HG03060 (cell line): Measurements from ENCODE around the gene PPP1R13L.
A peak's percentile ranks its signal among the peaks of the same experiment; 100 is the strongest.
"Not testable (repeated sequence)": the region's sequence is repeated elsewhere in the genome, so short reads cannot be mapped to it uniquely, and the experiment has no call there.

Source experiments
- ATAC-seq: cut with Tn5 transposase; IDR thresholded peaks from one replicate; pipeline ENCODE4 v1.9.1; 2021; ENCODE audit warnings: low read depth, moderate number of reproducible peaks; ENCODE audit not compliant: unreplicated experiment

The PPP1R13L gene

GRCh38 chr19:45437328-45437727 is 32.5 kb upstream of the PPP1R13L start:
- no peak for ATAC-seq

- not testable (repeated sequence) for ATAC-seq
These were observed 27.7 kb upstream of the PPP1R13L start for GRCh38 chr19:45432543-45432942.

- not testable (repeated sequence) for ATAC-seq
These were observed 26.1 kb upstream of the PPP1R13L start for GRCh38 chr19:45431008-45431407.

- not testable (repeated sequence) for ATAC-seq
These were observed 25.0 kb upstream of the PPP1R13L start for GRCh38 chr19:45429896-45430295.

- ATAC-seq, result no peak
These were observed 23.7 kb upstream of the PPP1R13L start for GRCh38 chr19:45428384-45429231.

GRCh38 chr19:45424191-45425058 is 19.6 kb upstream of the PPP1R13L start:
- ATAC-seq, result no peak

- ATAC-seq, result peak; percentile 50
These were observed 18.8 kb upstream of the PPP1R13L start, which contains the start of gene ERCC1 for GRCh38 chr19:45423589-45424190. Gene ERCC1, minus strand, starts transcription at chr19:45423917. Its CDS starts 543 bp downstream, at chr19:45423374.

- no peak for ATAC-seq
These were observed 18.2 kb upstream of the PPP1R13L start for GRCh38 chr19:45423033-45423588.

- no peak for ATAC-seq
These were observed 17.2 kb upstream of the PPP1R13L start for GRCh38 chr19:45421947-45422498.

GRCh38 chr19:45420871-45421270 is 16.0 kb upstream of the PPP1R13L start:
- ATAC-seq, result no peak

GRCh38 chr19:45420356-45420755 is 15.5 kb upstream of the PPP1R13L start:
- no peak for ATAC-seq

- ATAC-seq, result no peak
These were observed 15.0 kb upstream of the PPP1R13L start for GRCh38 chr19:45419895-45420294.

GRCh38 chr19:45419396-45419795 is 14.5 kb upstream of the PPP1R13L start:
- ATAC-seq, result no peak

GRCh38 chr19:45418802-45419201 is 13.9 kb upstream of the PPP1R13L start:
- no peak for ATAC-seq

- ATAC-seq, result no peak
These were observed 12.3 kb upstream of the PPP1R13L start for GRCh38 chr19:45417151-45417550.

- ATAC-seq, result no peak
These were observed 9.6 kb upstream of the PPP1R13L start for GRCh38 chr19:45414468-45414867.

GRCh38 chr19:45413497-45413896 is 8.6 kb upstream of the PPP1R13L start:
- no peak for ATAC-seq

GRCh38 chr19:45410330-45410729 is 5.5 kb upstream of the PPP1R13L start:
- not testable (repeated sequence) for ATAC-seq

- no peak for ATAC-seq
These were observed 4.7 kb upstream of the PPP1R13L start for GRCh38 chr19:45409557-45409920.

- ATAC-seq, result no peak
These were observed 4.1 kb upstream of the PPP1R13L start for GRCh38 chr19:45408830-45409556.
